Kidney (tissue), 14 donors: ENCODE data around the gene ADAMTS17. TPM values are rescaled to one million over a fixed set of nuclear protein-coding genes. Genes with fewer than 3 reads are reported as not detected.

Source experiments
- DNase-seq, 5 donors: peaks; one replicate each; pipeline ENCODE4 v3.0.0-alpha.2; 2013 to 2020
- FAIRE-seq: peaks from 2 replicates; lab custom pipeline; 2012; peaks lifted over from hg19 to GRCh38; lab: Jason Lieb, UNC
- H3K27ac ChIP-seq, 2 donors: one replicate each; pipeline ENCODE4 v1.7.0; 2013; ENCODE audit warnings: low read depth in 2 of 2, low read length in 2 of 2, inconsistent platforms in 1 of 2
- H3K27me3 ChIP-seq: one replicate; pipeline ENCODE4 v1.7.1; 2013; ENCODE audit warnings: low read length, inconsistent platforms; ENCODE audit not compliant: control insufficient read depth, insufficient read depth
- H3K36me3 ChIP-seq, 3 donors: one replicate each; pipeline versions ENCODE4 v1.7.0 to v1.7.1; 2013; ENCODE audit warnings: low read length in 3 of 3, control low read depth in 1 of 3, inconsistent platforms in 1 of 3; ENCODE audit not compliant: insufficient read depth in 3 of 3, control insufficient read depth in 2 of 3
- H3K4me1 ChIP-seq, 3 donors: one replicate each; pipeline versions ENCODE4 v1.7.0 to v1.7.1; 2013; ENCODE audit warnings: low read length in 3 of 3, inconsistent platforms in 1 of 3, low read depth in 1 of 3; ENCODE audit not compliant: control insufficient read depth in 2 of 3, insufficient read depth in 2 of 3
- H3K4me3 ChIP-seq, 3 donors: one replicate each; pipeline versions ENCODE4 v1.7.0 to v1.8.1; 2013; ENCODE audit warnings: low read length in 3 of 3, control low read depth in 1 of 3, inconsistent platforms in 1 of 3
- H3K9ac ChIP-seq, 3 donors: one replicate each; pipeline versions ENCODE4 v1.7.0 to v1.7.1; 2013; ENCODE audit warnings: low read length in 3 of 3, control low read depth in 1 of 3, inconsistent platforms in 1 of 3
- H3K9me3 ChIP-seq, 3 donors: one replicate each; pipeline versions ENCODE4 v1.7.0 to v1.7.1; 2013; ENCODE audit warnings: low read length in 3 of 3, control low read depth in 1 of 3, inconsistent platforms in 1 of 3; ENCODE audit not compliant: control insufficient read depth in 2 of 3, insufficient read depth in 1 of 3
- intact Hi-C: fragments of 100-400 bp; cut with DNase I; formaldehyde crosslinking; loops from one replicate; pipeline ENCODE4 v1.11.1; 2022
- polyA plus RNA-seq: library from polyadenylated mRNA; stranded (reverse); fragments of 350-450 nt; fragmentation: Illumina TruSeq; extraction: RNeasy Lipid Tissue Mini Kit (QIAGEN cat#74804); gene quantifications from one replicate; pipeline ENCODE4 v1.2.3, GENCODE V29; 2014; ENCODE audit warnings: low read depth, low replicate concordance; ENCODE audit not compliant: insufficient read depth
- total RNA-seq: library from RNA; stranded (reverse); fragmentation: NEBNext Ultra II Directional; extraction: Animal tissue kit (Norgen Biotek cat#: 25700); gene quantifications from one replicate; pipeline ENCODE4 v1.2.1, GENCODE V29; 2021
- TF ChIP-seq, protein P1 (sequence below): IDR thresholded peaks from 3 replicates; pipeline ENCODE4 v1.5.1; 2012; ENCODE audit warnings: mild to moderate bottlenecking, moderate library complexity, borderline replicate concordance; ENCODE audit not compliant: insufficient read depth; ENCODE audit errors: extremely low read depth
- donor health status: control.
- donor health status: control.
- donor health status: control.
- donor health status: control.
- donor health status: control.
- donor health status: DM: yes; HTN: yes; CAD: no.
- donor health status: Normal renal cell carcinoma (clear cell type).

ADAMTS17 gene
- total and polyA plus RNA-seq, 2 donors from 2014 or later: 1.7 to 2.2 TPM

GRCh38 chr15:99923711-99924110 is 418.1 kb downstream of the ADAMTS17 start:
- H3K27ac ChIP-seq: no peak overlapping the region
- H3K4me1 ChIP-seq: peaks cover 0 to 4% (median 3%) of the 10 kb centered on the region in 3 donors
- no peaks in the 10 kb centered on the region for H3K9me3 ChIP-seq
- intact Hi-C loops: no loop called here
- DNase-seq (no peak), FAIRE-seq (no peak)
- H3K9ac ChIP-seq: no peak overlapping the region
- no peaks in the 10 kb centered on the region for H3K27me3 ChIP-seq
- TF ChIP-seq, protein P1, sequence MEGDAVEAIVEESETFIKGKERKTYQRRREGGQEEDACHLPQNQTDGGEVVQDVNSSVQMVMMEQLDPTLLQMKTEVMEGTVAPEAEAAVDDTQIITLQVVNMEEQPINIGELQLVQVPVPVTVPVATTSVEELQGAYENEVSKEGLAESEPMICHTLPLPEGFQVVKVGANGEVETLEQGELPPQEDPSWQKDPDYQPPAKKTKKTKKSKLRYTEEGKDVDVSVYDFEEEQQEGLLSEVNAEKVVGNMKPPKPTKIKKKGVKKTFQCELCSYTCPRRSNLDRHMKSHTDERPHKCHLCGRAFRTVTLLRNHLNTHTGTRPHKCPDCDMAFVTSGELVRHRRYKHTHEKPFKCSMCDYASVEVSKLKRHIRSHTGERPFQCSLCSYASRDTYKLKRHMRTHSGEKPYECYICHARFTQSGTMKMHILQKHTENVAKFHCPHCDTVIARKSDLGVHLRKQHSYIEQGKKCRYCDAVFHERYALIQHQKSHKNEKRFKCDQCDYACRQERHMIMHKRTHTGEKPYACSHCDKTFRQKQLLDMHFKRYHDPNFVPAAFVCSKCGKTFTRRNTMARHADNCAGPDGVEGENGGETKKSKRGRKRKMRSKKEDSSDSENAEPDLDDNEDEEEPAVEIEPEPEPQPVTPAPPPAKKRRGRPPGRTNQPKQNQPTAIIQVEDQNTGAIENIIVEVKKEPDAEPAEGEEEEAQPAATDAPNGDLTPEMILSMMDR: no peak
- H3K4me3 ChIP-seq: no peak overlapping the region
- H3K36me3 ChIP-seq: no peaks in the 10 kb centered on the region

Other genes starting within 250 kb of the ADAMTS17 start
- 0.31 TPM for gene CERS3, start 187.0 kb upstream of the ADAMTS17 start, total RNA-seq
- not detected for gene CERS3, start 187.0 kb upstream of the ADAMTS17 start, polyA plus RNA-seq